Measurements from ENCODE around the gene POMT2.

Gene POMT2

DNA sequence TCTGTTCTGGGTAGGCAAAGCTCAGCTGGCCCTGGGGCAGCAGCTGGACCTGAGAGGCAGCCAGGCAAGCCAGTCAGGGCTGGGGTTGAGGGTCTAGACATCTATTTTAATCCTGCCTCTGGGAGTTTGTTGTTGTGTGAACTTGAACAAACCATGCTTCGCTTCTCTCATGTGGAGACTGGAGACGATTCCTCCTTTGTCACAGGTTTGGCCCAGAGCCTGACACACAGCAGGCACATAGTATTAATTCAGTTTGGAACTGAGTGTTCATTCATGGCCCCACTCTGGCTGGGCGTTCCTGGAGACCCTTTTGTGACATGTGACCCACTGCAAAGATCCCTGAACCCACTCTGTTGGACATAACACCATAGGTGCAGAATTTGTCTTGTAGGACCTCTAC, 89.0 kb downstream of the POMT2 start:
- no peaks in the 10 kb centered on the region for H3K79me2 ChIP-seq (ENCODE audit: control insufficient read depth, low read length)
- no peak overlapping the region for H3K27ac ChIP-seq (ENCODE audit: low read depth, low read length)
- H3K36me3 ChIP-seq (ENCODE audit: control insufficient read depth, low read length): no peaks in the 10 kb centered on the region
- H3F3A ChIP-seq (ENCODE audit: control insufficient read depth, insufficient read depth): no peaks in the 10 kb centered on the region
- H3K9me3 ChIP-seq (ENCODE audit: control insufficient read depth, insufficient read depth, low read length): no peaks in the 10 kb centered on the region
- H3K4me1 ChIP-seq (ENCODE audit: control insufficient read depth, low read length): no peaks in the 10 kb centered on the region
- no peak for TF ChIP-seq CTCF (IDR thresholded peaks at IDR 0.05; ENCODE audit: low read depth, low read length, poor library complexity, severe bottlenecking)
- TF ChIP-seq EZH2phosphoT487 (IDR thresholded peaks at IDR 0.05; ENCODE audit: borderline replicate concordance, low read length): no peak
- no peaks in the 10 kb centered on the region for H3K27me3 ChIP-seq (ENCODE audit: control insufficient read depth, low read length)
- no peaks in the 10 kb centered on the region for H4K20me1 ChIP-seq (ENCODE audit: control insufficient read depth, insufficient read depth, low read depth, low read length)
- no peaks in the 10 kb centered on the region for H3K9me2 ChIP-seq (replicated peaks; ENCODE audit: control insufficient read depth, low read length)
- H3K4me2 ChIP-seq (ENCODE audit: low read length): no peak overlapping the region
- no peak overlapping the region for H3K4me3 ChIP-seq (ENCODE audit: low read length)

GRCh38 chr14:77230914-77231313, 89.8 kb downstream of the POMT2 start:
- Histone ChIP-seq H3K4me2 (ENCODE audit: low read length) (no peak overlapping the region), H3K27ac (ENCODE audit: low read depth, low read length) (no peak overlapping the region), H3K27me3 (ENCODE audit: control insufficient read depth, low read length) (no peaks in the 10 kb centered on the region), H3K9me2 (replicated peaks; ENCODE audit: control insufficient read depth, low read length) (no peaks in the 10 kb centered on the region), H3K79me2 (ENCODE audit: control insufficient read depth, low read length) (no peaks in the 10 kb centered on the region), H3K4me3 (ENCODE audit: low read length) (no peak overlapping the region), H4K20me1 (ENCODE audit: control insufficient read depth, insufficient read depth, low read depth, low read length) (no peaks in the 10 kb centered on the region), H3K9me3 (ENCODE audit: control insufficient read depth, insufficient read depth, low read length) (no peaks in the 10 kb centered on the region), H3K4me1 (ENCODE audit: control insufficient read depth, low read length) (no peaks in the 10 kb centered on the region), H3K36me3 (ENCODE audit: control insufficient read depth, low read length) (no peaks in the 10 kb centered on the region), H3F3A (ENCODE audit: control insufficient read depth, insufficient read depth) (no peaks in the 10 kb centered on the region)
- TF ChIP-seq CTCF (IDR thresholded peaks at IDR 0.05; ENCODE audit: low read depth, low read length, poor library complexity, severe bottlenecking): no peak
- TF ChIP-seq EZH2phosphoT487 (IDR thresholded peaks at IDR 0.05; ENCODE audit: borderline replicate concordance, low read length): no peak

GRCh38 chr14:77228056-77228455, 92.6 kb downstream of the POMT2 start:
- Histone ChIP-seq H4K20me1 (ENCODE audit: control insufficient read depth, insufficient read depth, low read depth, low read length) (no peaks in the 10 kb centered on the region), H3K9me2 (replicated peaks; ENCODE audit: control insufficient read depth, low read length) (no peaks in the 10 kb centered on the region), H3K27me3 (ENCODE audit: control insufficient read depth, low read length) (no peaks in the 10 kb centered on the region), H3K4me3 (ENCODE audit: low read length) (no peak overlapping the region), H3K79me2 (ENCODE audit: control insufficient read depth, low read length) (no peaks in the 10 kb centered on the region), H3K4me1 (ENCODE audit: control insufficient read depth, low read length) (no peaks in the 10 kb centered on the region), H3K4me2 (ENCODE audit: low read length) (no peak overlapping the region), H3F3A (ENCODE audit: control insufficient read depth, insufficient read depth) (no peaks in the 10 kb centered on the region), H3K9me3 (ENCODE audit: control insufficient read depth, insufficient read depth, low read length) (no peaks in the 10 kb centered on the region), H3K36me3 (ENCODE audit: control insufficient read depth, low read length) (no peaks in the 10 kb centered on the region), H3K27ac (ENCODE audit: low read depth, low read length) (no peak overlapping the region)
- TF ChIP-seq CTCF (IDR thresholded peaks at IDR 0.05; ENCODE audit: low read depth, low read length, poor library complexity, severe bottlenecking) (no peak), EZH2phosphoT487 (IDR thresholded peaks at IDR 0.05; ENCODE audit: borderline replicate concordance, low read length) (no peak)
